Measurements from ENCODE around the gene CENPS. TPM values are rescaled to one million over a fixed set of nuclear protein-coding genes. Genes with fewer than 3 reads are reported as not detected.
A peak's percentile ranks its signal among the peaks of the same experiment; 100 is the strongest.

The CENPS gene
- total and polyA plus RNA-seq, 2 of the 13 experiments (the other 11 are each of a cell fraction or from before 2014, with no cell fraction given): 3.3 to 22.0 TPM

DNA sequence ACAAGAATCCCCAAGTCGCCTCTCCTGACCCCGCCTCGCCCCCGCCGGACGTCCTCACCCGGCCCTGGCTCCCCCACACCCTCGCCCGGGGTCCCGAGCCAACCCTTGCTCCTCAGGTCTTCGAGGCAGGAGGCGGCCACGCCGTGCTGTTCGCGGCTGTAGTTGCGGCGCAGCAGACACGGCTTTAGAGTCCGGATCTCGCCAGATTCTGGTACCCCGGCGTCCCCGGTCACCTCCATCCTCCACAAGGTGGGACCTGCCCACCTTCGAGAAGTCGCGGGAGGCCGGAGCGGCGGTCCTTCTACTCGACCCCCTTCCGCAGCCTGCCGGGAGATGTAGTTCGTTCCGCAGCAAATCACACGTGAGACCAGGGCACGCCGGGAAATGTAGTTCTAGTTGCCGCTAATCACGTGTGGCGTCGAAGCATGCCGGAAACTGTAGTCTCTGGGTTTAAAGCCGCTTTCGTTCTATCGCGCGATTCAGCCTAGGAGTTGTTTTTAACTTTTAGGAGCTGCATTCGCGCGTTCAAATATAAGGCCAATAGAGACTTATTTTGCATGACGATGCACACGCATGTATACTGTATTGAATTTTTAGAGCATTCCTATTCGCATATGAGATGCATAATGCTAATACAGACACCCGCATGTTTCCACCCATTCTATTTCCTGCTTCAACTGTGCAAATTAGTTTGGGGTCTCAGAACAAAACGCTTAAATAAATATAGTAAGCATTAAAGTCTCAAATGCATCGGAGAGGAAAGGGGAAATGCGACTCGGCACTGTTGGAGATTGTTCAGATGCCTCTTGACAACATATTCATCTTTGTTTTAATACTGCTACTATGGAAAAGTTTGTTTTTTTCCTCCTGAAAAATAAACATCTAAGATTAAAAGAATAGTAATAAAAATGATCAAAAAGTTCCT, 42.2 kb downstream of the CENPS start, which contains the start of gene DFFA (continued):
- TF ChIP-seq, protein P1, sequence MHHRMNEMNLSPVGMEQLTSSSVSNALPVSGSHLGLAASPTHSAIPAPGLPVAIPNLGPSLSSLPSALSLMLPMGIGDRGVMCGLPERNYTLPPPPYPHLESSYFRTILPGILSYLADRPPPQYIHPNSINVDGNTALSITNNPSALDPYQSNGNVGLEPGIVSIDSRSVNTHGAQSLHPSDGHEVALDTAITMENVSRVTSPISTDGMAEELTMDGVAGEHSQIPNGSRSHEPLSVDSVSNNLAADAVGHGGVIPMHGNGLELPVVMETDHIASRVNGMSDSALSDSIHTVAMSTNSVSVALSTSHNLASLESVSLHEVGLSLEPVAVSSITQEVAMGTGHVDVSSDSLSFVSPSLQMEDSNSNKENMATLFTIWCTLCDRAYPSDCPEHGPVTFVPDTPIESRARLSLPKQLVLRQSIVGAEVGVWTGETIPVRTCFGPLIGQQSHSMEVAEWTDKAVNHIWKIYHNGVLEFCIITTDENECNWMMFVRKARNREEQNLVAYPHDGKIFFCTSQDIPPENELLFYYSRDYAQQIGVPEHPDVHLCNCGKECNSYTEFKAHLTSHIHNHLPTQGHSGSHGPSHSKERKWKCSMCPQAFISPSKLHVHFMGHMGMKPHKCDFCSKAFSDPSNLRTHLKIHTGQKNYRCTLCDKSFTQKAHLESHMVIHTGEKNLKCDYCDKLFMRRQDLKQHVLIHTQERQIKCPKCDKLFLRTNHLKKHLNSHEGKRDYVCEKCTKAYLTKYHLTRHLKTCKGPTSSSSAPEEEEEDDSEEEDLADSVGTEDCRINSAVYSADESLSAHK (CRISPR knock-in tag; IDR thresholded peaks at IDR 0.05; ENCODE audit: borderline replicate concordance): no peak
- TF ChIP-seq ZFY (CRISPR knock-in tag; IDR thresholded peaks at IDR 0.05) (peak; percentile 98), ZNF234 (CRISPR knock-in tag; conservative IDR thresholded peaks at IDR 0.05) (peak; percentile 69; the same call in 1 of the 2 replicates), MAFK (conservative IDR thresholded peaks at IDR 0.05 in 1 of 2, IDR thresholded peaks at IDR 0.05 in 1 of 2; ENCODE audit: low read length in 2 of 2) (no peak), SNRNP70 (IDR thresholded peaks at IDR 0.05; ENCODE audit: low read depth, low read length) (no peak), DPF2 (CRISPR knock-in tag; IDR thresholded peaks at IDR 0.05; ENCODE audit: borderline replicate concordance, low read depth) (no peak), ZNF326 (CRISPR knock-in tag; IDR thresholded peaks at IDR 0.05; ENCODE audit: borderline replicate concordance) (no peak), REPIN1 (CRISPR knock-in tag; IDR thresholded peaks at IDR 0.05; ENCODE audit: borderline replicate concordance, low read depth) (no peak), SMARCE1 (IDR thresholded peaks at IDR 0.05; ENCODE audit: borderline replicate concordance) (no peak), TCF7 (IDR thresholded peaks at IDR 0.05; ENCODE audit: low read depth) (no peak), ZNF674 (CRISPR knock-in tag; IDR thresholded peaks at IDR 0.05; ENCODE audit: low read depth) (no peak), ZNF30 (CRISPR knock-in tag; IDR thresholded peaks at IDR 0.05) (no peak; the same call in 1 of the 2 replicates), NBN (conservative IDR thresholded peaks at IDR 0.05) (no peak), ZSCAN21 (CRISPR knock-in tag; IDR thresholded peaks at IDR 0.05; ENCODE audit: borderline replicate concordance) (no peak; the same call in 1 of the 2 replicates), ZNF335 (CRISPR knock-in tag; IDR thresholded peaks at IDR 0.05) (peak; percentile 97), NRL (CRISPR knock-in tag; IDR thresholded peaks at IDR 0.05; ENCODE audit: borderline replicate concordance) (peak; percentile 60; the same call in 1 of the 2 replicates), SIN3B (IDR thresholded peaks at IDR 0.05; ENCODE audit: low read length) (peak; percentile 60; the same call in 1 of the 2 replicates), ATM (IDR thresholded peaks at IDR 0.05; ENCODE audit: borderline replicate concordance) (no peak), KDM2A (CRISPR knock-in tag; IDR thresholded peaks at IDR 0.05; ENCODE audit: borderline replicate concordance, low read depth) (peak; percentile 92)
- TF ChIP-seq, protein P2, sequence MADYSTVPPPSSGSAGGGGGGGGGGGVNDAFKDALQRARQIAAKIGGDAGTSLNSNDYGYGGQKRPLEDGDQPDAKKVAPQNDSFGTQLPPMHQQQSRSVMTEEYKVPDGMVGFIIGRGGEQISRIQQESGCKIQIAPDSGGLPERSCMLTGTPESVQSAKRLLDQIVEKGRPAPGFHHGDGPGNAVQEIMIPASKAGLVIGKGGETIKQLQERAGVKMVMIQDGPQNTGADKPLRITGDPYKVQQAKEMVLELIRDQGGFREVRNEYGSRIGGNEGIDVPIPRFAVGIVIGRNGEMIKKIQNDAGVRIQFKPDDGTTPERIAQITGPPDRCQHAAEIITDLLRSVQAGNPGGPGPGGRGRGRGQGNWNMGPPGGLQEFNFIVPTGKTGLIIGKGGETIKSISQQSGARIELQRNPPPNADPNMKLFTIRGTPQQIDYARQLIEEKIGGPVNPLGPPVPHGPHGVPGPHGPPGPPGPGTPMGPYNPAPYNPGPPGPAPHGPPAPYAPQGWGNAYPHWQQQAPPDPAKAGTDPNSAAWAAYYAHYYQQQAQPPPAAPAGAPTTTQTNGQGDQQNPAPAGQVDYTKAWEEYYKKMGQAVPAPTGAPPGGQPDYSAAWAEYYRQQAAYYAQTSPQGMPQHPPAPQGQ (CRISPR knock-in tag; IDR thresholded peaks at IDR 0.05; ENCODE audit: borderline replicate concordance): no peak
- TF ChIP-seq, protein P3, sequence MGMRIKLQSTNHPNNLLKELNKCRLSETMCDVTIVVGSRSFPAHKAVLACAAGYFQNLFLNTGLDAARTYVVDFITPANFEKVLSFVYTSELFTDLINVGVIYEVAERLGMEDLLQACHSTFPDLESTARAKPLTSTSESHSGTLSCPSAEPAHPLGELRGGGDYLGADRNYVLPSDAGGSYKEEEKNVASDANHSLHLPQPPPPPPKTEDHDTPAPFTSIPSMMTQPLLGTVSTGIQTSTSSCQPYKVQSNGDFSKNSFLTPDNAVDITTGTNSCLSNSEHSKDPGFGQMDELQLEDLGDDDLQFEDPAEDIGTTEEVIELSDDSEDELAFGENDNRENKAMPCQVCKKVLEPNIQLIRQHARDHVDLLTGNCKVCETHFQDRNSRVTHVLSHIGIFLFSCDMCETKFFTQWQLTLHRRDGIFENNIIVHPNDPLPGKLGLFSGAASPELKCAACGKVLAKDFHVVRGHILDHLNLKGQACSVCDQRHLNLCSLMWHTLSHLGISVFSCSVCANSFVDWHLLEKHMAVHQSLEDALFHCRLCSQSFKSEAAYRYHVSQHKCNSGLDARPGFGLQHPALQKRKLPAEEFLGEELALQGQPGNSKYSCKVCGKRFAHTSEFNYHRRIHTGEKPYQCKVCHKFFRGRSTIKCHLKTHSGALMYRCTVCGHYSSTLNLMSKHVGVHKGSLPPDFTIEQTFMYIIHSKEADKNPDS (CRISPR knock-in tag; IDR thresholded peaks at IDR 0.05): peak; percentile 77; the same call in 1 of the 2 replicates
